Mesendoderm (in vitro differentiated cells): ENCODE data around the gene TSPAN11.
A peak's percentile ranks its signal among the peaks of the same experiment; 100 is the strongest.

ENCODE experiments used
- DNase-seq: peaks from one replicate; pipeline ENCODE4 v3.0.0; 2013
- H2AK5ac ChIP-seq: 2 replicates; pipeline ENCODE4 v1.6.1; 2013; ENCODE audit warnings: low read length, inconsistent platforms
- H2BK120ac ChIP-seq: 2 replicates; pipeline ENCODE4 v1.6.1; 2013; ENCODE audit warnings: low read depth, mild to moderate bottlenecking, low read length, moderate library complexity, mixed read lengths
- H2BK15ac ChIP-seq: replicated peaks from 2 replicates; pipeline ENCODE4 v1.6.1; 2013; ENCODE audit warnings: low read depth, mild to moderate bottlenecking, moderate library complexity
- H2BK5ac ChIP-seq: 2 replicates; pipeline ENCODE4 v1.6.1; 2013; ENCODE audit warnings: low read length, inconsistent platforms
- H3K18ac ChIP-seq: 2 replicates; pipeline ENCODE4 v1.6.1; 2013; ENCODE audit warnings: mild to moderate bottlenecking, low read length, mixed read lengths
- H3K23ac ChIP-seq: one replicate; pipeline ENCODE4 v1.6.1; 2013; ENCODE audit warnings: low read length
- H3K27ac ChIP-seq: 2 replicates; pipeline ENCODE4 v1.5.1; 2013; ENCODE audit warnings: low read depth, mild to moderate bottlenecking, inconsistent platforms, low read length, moderate library complexity
- H3K27me3 ChIP-seq: 2 replicates; pipeline ENCODE4 v1.6.1; 2013; ENCODE audit warnings: low read length, control low read depth, mild to moderate bottlenecking, inconsistent platforms; ENCODE audit not compliant: insufficient read depth, poor library complexity
- H3K36me3 ChIP-seq: 2 replicates; pipeline ENCODE4 v1.6.1; 2013; ENCODE audit warnings: low read length, inconsistent platforms; ENCODE audit not compliant: control insufficient read depth, insufficient read depth
- H3K4ac ChIP-seq: one replicate; pipeline ENCODE4 v1.6.1; 2013; ENCODE audit warnings: low read depth, mild to moderate bottlenecking, low read length, moderate library complexity
- H3K4me1 ChIP-seq: 2 replicates; pipeline ENCODE4 v1.6.1; 2013; ENCODE audit warnings: low read depth, low read length, inconsistent platforms; ENCODE audit not compliant: control insufficient read depth
- H3K4me2 ChIP-seq: 2 replicates; pipeline ENCODE4 v1.6.1; 2013; ENCODE audit warnings: low read length
- H3K4me3 ChIP-seq: 2 replicates; pipeline ENCODE4 v1.5.1; 2013; ENCODE audit warnings: mild to moderate bottlenecking, low read length
- H3K56ac ChIP-seq: one replicate; pipeline ENCODE4 v1.6.1; 2013; ENCODE audit warnings: low read length
- H3K79me1 ChIP-seq: 2 replicates; pipeline ENCODE4 v1.6.1; 2013; ENCODE audit warnings: low read length, inconsistent platforms
- H3K79me2 ChIP-seq: 2 replicates; pipeline ENCODE4 v1.6.1; 2013; ENCODE audit warnings: mild to moderate bottlenecking, low read length; ENCODE audit not compliant: control insufficient read depth, insufficient read depth
- H3K9ac ChIP-seq: 2 replicates; pipeline ENCODE4 v1.6.1; 2013; ENCODE audit warnings: low read length, inconsistent platforms
- H4K5ac ChIP-seq: one replicate; pipeline ENCODE4 v1.6.1; 2013; ENCODE audit warnings: low read length
- H4K8ac ChIP-seq: one replicate; pipeline ENCODE4 v1.6.1; 2013; ENCODE audit warnings: low read depth, mild to moderate bottlenecking, control low read depth, low read length, moderate library complexity
- WGBS: extraction: QIAGEN DNeasy Blood & Tissue Kit; methylation state at CpG from one replicate; pipeline ENCODE4 v1.1.7; 2013; ENCODE audit warnings: low lambda C conversion rate, missing lambda C conversion rate; ENCODE audit not compliant: insufficient coverage; ENCODE audit errors: extremely low coverage; 5-methylcytosine and 5-hydroxymethylcytosine counted together

Gene TSPAN11

DNA sequence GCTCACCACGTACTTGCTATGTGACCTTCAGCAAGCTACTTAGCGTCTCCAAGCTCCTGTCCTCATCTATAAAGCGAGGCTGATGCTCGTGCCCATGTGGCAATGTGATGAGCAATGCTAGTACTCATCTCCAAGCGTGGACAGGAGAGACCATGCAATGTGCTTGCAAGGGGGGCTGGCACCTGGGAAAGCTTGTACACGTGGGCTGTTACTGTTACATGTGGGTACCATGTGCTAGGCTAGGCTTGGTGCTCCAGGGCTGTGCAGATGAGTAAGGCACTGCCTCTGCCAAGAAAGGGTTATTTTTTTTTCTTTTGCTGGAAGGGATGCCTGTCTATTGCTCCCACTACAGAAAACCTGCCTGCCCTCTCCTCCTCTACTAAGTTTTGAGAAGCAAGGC is 46.6 kb downstream of the TSPAN11 start:
- no CpG with 5 or more reads among the region's 6 CpGs for WGBS
- Histone ChIP-seq H2BK5ac (no peak overlapping the region), H3K4ac (no peak overlapping the region)

DNA sequence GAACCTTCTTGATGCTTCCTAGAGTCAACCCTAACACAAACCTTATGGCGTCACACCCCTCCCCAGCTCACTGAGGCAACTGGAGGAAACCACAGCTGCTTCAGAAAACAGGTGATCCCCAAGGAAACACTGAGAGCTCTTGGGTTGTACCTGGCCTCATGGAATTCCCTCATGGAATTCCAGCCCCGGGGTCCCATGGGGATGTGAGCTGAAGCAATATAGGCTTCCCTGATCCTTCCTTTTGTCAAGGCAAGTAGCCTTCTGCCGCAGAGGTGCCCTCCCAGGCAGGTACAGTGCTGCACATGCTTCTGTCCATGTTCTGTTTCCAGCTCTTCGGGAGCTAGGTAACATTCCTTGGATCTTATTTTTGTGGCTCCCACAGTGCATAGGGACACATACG is 47.3 kb downstream of the TSPAN11 start:
- H2BK15ac ChIP-seq = no peak overlapping the region
- H3K79me1 ChIP-seq = no peaks in the 10 kb centered on the region
- H3K4me3 ChIP-seq = no peak overlapping the region
- no peaks in the 10 kb centered on the region for H3K36me3 ChIP-seq
- no peak overlapping the region for H2BK120ac ChIP-seq
- H2BK5ac ChIP-seq = no peak overlapping the region
- H3K9ac ChIP-seq = no peak overlapping the region
- no peak overlapping the region for H2AK5ac ChIP-seq
- H3K18ac ChIP-seq = no peak overlapping the region
- no peak overlapping the region for H3K4ac ChIP-seq
- no peak overlapping the region for H4K5ac ChIP-seq
- WGBS = no CpG with 5 or more reads among the region's 5 CpGs
- H3K56ac ChIP-seq = no peak overlapping the region
- H3K23ac ChIP-seq = no peak overlapping the region
- H3K27ac ChIP-seq = no peak overlapping the region
- H3K4me2 ChIP-seq = no peak overlapping the region
- H3K79me2 ChIP-seq = no peaks in the 10 kb centered on the region
- DNase-seq = peak; percentile 27
- no peak overlapping the region for H4K8ac ChIP-seq
- no peaks in the 10 kb centered on the region for H3K27me3 ChIP-seq
- peaks cover 2% of the 10 kb centered on the region for H3K4me1 ChIP-seq

More for the DNA sequence above, 46.6 kb downstream of the TSPAN11 start:
- no peak overlapping the region for H3K4me2 ChIP-seq
- H3K18ac ChIP-seq = no peak overlapping the region
- H3K4me3 ChIP-seq = no peak overlapping the region
- no peaks in the 10 kb centered on the region for H3K79me2 ChIP-seq
- no peak overlapping the region for H2BK15ac ChIP-seq
- H3K9ac ChIP-seq = no peak overlapping the region
- H3K27ac ChIP-seq = no peak overlapping the region
- no peak overlapping the region for H3K56ac ChIP-seq
- H4K5ac ChIP-seq = no peak overlapping the region
- peaks cover 2% of the 10 kb centered on the region for H3K4me1 ChIP-seq
- no peak for DNase-seq
- H4K8ac ChIP-seq = no peak overlapping the region
- no peak overlapping the region for H2AK5ac ChIP-seq
- no peak overlapping the region for H3K23ac ChIP-seq
- H2BK120ac ChIP-seq = no peak overlapping the region
- no peaks in the 10 kb centered on the region for H3K27me3 ChIP-seq
- no peaks in the 10 kb centered on the region for H3K36me3 ChIP-seq
- H3K79me1 ChIP-seq = no peaks in the 10 kb centered on the region

GRCh38 chr12:30974746-30975500 is 48.4 kb downstream of the TSPAN11 start:
- no peak overlapping the region for H3K56ac ChIP-seq
- no peak overlapping the region for H3K23ac ChIP-seq
- H3K18ac ChIP-seq = no peak overlapping the region
- no peak overlapping the region for H3K9ac ChIP-seq
- H3K79me2 ChIP-seq = no peaks in the 10 kb centered on the region
- H2BK120ac ChIP-seq = no peak overlapping the region
- no peak overlapping the region for H3K4me2 ChIP-seq
- H2BK15ac ChIP-seq = no peak overlapping the region
- no peak overlapping the region for H4K5ac ChIP-seq
- H2BK5ac ChIP-seq = no peak overlapping the region
- H3K4me3 ChIP-seq = no peak overlapping the region
- no peak overlapping the region for H3K27ac ChIP-seq
- no peaks in the 10 kb centered on the region for H3K27me3 ChIP-seq
- H2AK5ac ChIP-seq = no peak overlapping the region
- H3K79me1 ChIP-seq = no peaks in the 10 kb centered on the region
- no peaks in the 10 kb centered on the region for H3K36me3 ChIP-seq
- no peak for DNase-seq
- peaks cover 2% of the 10 kb centered on the region for H3K4me1 ChIP-seq
- no peak overlapping the region for H4K8ac ChIP-seq
- WGBS = no CpG with 5 or more reads among the region's 20 CpGs
- H3K4ac ChIP-seq = no peak overlapping the region

- no peaks in the 10 kb centered on the region for H3K79me2 ChIP-seq
- H3K18ac ChIP-seq = no peak overlapping the region
- H3K4me2 ChIP-seq = no peak overlapping the region
- no peak overlapping the region for H4K8ac ChIP-seq
- H2AK5ac ChIP-seq = no peak overlapping the region
- no peaks in the 10 kb centered on the region for H3K36me3 ChIP-seq
- no peaks in the 10 kb centered on the region for H3K79me1 ChIP-seq
- no peak overlapping the region for H3K4ac ChIP-seq
- H3K23ac ChIP-seq = no peak overlapping the region
- no peak overlapping the region for H3K27ac ChIP-seq
- H3K9ac ChIP-seq = no peak overlapping the region
- H3K4me3 ChIP-seq = no peak overlapping the region
- no peak overlapping the region for H2BK15ac ChIP-seq
- no peak for DNase-seq
- H3K27me3 ChIP-seq = no peaks in the 10 kb centered on the region
- no peak overlapping the region for H2BK5ac ChIP-seq
- no peak overlapping the region for H3K56ac ChIP-seq
- no peak overlapping the region for H2BK120ac ChIP-seq
- H3K4me1 ChIP-seq = peaks cover 2% of the 10 kb centered on the region
- no CpG with 5 or more reads among the region's 6 CpGs for WGBS
- H4K5ac ChIP-seq = no peak overlapping the region
Observed at GRCh38 chr12:30975581-30975980, 49.0 kb downstream of the TSPAN11 start.

DNA sequence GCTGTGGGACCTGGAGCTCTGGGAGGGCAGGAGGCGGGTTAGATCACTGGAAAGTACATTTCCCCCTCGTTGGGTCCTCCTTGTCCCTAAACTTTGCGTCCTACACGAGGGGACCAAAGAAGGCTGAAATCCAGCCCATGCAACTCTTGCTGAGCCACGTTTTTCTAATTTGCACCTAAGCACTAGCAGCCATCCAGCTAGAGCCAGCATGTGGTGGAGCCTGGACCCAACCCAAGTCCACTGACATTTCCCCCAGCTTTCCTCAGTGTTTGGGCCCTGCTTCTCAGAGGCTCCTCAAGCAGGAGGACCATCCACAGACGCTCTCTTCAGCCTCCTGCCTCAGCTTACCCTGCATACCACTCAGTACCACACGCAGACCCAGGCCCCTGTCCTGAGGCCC is 49.7 kb downstream of the TSPAN11 start:
- Histone ChIP-seq H2BK15ac (no peak overlapping the region), H3K23ac (no peak overlapping the region), H3K79me1 (no peaks in the 10 kb centered on the region), H3K4me3 (no peak overlapping the region), H3K18ac (no peak overlapping the region), H2BK5ac (no peak overlapping the region), H3K4ac (no peak overlapping the region), H3K56ac (no peak overlapping the region), H4K5ac (no peak overlapping the region), H3K36me3 (no peaks in the 10 kb centered on the region), H3K4me1 (peaks cover 2% of the 10 kb centered on the region), H2AK5ac (no peak overlapping the region), H3K27me3 (no peaks in the 10 kb centered on the region), H3K4me2 (no peak overlapping the region), H3K79me2 (no peaks in the 10 kb centered on the region), H4K8ac (no peak overlapping the region), H3K9ac (no peak overlapping the region), H3K27ac (no peak overlapping the region), H2BK120ac (no peak overlapping the region)
- WGBS = no CpG with 5 or more reads among the region's 7 CpGs
- no peak for DNase-seq

- Histone ChIP-seq H3K4me1 (peaks cover 2% of the 10 kb centered on the region), H2BK5ac (no peak overlapping the region), H3K23ac (no peak overlapping the region), H3K79me1 (no peaks in the 10 kb centered on the region), H2BK15ac (no peak overlapping the region), H3K27me3 (no peaks in the 10 kb centered on the region), H2AK5ac (no peak overlapping the region), H3K27ac (no peak overlapping the region), H2BK120ac (no peak overlapping the region), H3K18ac (no peak overlapping the region), H3K79me2 (no peaks in the 10 kb centered on the region), H4K5ac (no peak overlapping the region), H3K9ac (no peak overlapping the region), H3K4me2 (no peak overlapping the region), H3K36me3 (no peaks in the 10 kb centered on the region), H4K8ac (no peak overlapping the region), H3K56ac (no peak overlapping the region), H3K4ac (no peak overlapping the region), H3K4me3 (no peak overlapping the region)
- WGBS = no CpG with 5 or more reads among the region's 11 CpGs
- no peak for DNase-seq
Observed at GRCh38 chr12:30977124-30977523, 50.6 kb downstream of the TSPAN11 start.
